NCI-H748 (cell line): Measurements from ENCODE around the gene IQCC.

ENCODE experiments used
- DNase-seq: peaks from one replicate; lab custom pipeline; 2025; ENCODE audit not compliant: unreplicated experiment; lab: John Stamatoyannopoulos, UW

IQCC gene

GRCh38 chr1:32195531-32195930 lies 9.9 kb upstream of the IQCC start:
- no peak for DNase-seq

GRCh38 chr1:32195972-32196823 lies 9.3 kb upstream of the IQCC start:
- no peak for DNase-seq

GRCh38 chr1:32197074-32197473 lies 8.4 kb upstream of the IQCC start:
- DNase-seq: no peak

GRCh38 chr1:32197837-32198236 lies 7.6 kb upstream of the IQCC start:
- DNase-seq: no peak

GRCh38 chr1:32198237-32199042 lies 7.0 kb upstream of the IQCC start:
- DNase-seq: no peak

- no peak for DNase-seq
Measured at GRCh38 chr1:32199043-32199716, 6.3 kb upstream of the IQCC start.

GRCh38 chr1:32199717-32200072 lies 5.8 kb upstream of the IQCC start:
- DNase-seq: peak; percentile 22

GRCh38 chr1:32200226-32201010 lies 5.1 kb upstream of the IQCC start, which contains the start of gene CCDC28B:
CCDC28B (plus strand) TSS chr1:32200595; CDS start chr1:32201936, 1,341 bp downstream.
- DNase-seq: peak; percentile 69

GRCh38 chr1:32201011-32201855 lies 4.2 kb upstream of the IQCC start:
- peak; percentile 34 for DNase-seq

- DNase-seq: peak; percentile 51
Measured at GRCh38 chr1:32204943-32205361, 519 bp upstream of the IQCC start.

GRCh38 chr1:32208469-32208868 lies 3.0 kb downstream of the IQCC start:
- DNase-seq: no peak

GRCh38 chr1:32208891-32209328 lies 3.4 kb downstream of the IQCC start, which contains the start of gene DCDC2B:
DCDC2B (plus strand) TSS chr1:32209089; CDS start chr1:32209094, 5 bp downstream.
- DNase-seq: peak; percentile 87

- DNase-seq: peak; percentile 56
Measured at GRCh38 chr1:32215629-32216480, 10.4 kb downstream of the IQCC start.

- no peak for DNase-seq
Measured at GRCh38 chr1:32216566-32216965, 11.1 kb downstream of the IQCC start.

GRCh38 chr1:32219022-32219421 lies 13.6 kb downstream of the IQCC start:
- no peak for DNase-seq

- no peak for DNase-seq
Measured at GRCh38 chr1:32220746-32221580, 15.5 kb downstream of the IQCC start.

- DNase-seq: no peak
Measured at GRCh38 chr1:32221581-32221979, 16.1 kb downstream of the IQCC start.
